CD4-positive, alpha-beta T cell treated with Interferon alpha-2 for 1 hour (primary cell): ENCODE measurements around the gene TNN.
A peak's percentile ranks its signal among the peaks of the same experiment; 100 is the strongest.

Source experiments
- DNase-seq, 2 donors: peaks; one replicate each; pipeline ENCODE4 v3.0.0-alpha.2; 2020 to 2022

TNN gene

DNA sequence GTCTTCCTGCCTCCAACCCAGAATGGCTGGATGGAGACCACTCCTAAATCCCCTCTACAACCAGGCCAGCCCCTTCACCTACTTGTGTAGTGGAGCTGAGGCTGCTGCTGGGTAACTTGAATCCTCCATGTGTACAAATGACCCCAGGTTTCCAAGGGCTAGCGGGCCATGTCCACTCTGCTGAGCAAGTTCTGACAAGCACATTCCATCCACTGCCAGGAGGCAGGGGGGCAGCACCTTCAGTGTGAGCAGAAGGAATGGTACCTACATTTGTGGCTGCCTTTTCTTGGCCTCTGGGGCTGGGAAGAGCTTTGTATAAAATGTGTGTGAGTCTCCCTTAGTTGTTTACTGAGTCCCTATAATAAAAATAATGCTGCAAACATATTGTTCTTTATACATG is 110.4 kb downstream of the TNN start:
- no peak for DNase-seq

DNA sequence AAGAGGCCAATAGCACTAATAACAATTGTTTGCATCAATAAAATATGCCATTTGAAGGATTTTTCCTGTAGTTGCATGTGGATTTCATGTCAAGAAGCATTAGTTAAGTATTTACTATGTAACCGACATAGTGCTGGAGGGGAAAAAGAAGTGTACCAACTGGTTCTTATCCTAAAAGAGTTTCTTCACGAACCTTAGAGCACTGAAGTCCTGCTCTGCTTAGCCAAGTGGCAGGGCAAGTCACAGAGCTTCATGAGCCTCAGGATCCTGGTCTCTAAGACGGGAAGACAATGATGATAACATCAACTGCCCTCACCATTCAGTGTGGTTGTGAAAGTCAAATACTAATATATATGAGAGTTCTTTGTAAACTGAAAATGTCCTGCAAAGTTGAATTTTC is 110.8 kb downstream of the TNN start:
- DNase-seq: no peak

DNA sequence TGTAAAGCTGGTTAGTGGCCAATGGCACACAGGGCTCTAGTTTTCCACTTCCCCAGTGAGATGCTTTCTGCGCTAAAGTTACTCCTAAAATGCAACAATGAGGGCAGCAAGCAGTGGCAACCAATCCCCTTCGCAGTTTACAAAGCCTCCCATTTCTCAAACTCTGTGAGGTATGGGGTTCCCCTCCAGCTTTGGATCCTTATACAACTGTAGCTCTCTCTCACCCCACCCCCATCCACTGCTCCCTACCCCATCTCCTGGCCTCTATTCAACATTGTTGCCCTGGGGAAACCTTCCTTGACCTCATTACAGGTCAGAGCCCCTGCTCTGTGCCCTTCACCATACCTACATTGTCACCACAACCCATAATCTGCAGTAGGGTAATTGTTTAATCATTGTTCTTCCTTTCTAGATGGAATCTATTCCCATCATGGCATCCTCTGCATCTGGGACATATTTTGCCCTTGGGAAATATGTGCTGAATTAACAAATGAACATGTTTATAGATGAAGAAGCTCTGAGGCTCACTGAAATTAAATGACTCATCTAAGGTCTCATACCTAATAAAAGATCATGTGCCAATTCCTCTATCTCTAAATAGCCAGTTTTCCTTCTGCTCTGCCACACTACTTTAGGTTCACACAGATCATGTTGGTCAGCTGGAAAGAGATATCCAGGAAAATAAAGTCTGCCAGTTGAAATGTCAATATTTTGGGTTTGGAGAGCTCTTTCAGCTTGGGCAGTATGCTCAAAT is 112.4 kb downstream of the TNN start:
- no peak for DNase-seq

DNA sequence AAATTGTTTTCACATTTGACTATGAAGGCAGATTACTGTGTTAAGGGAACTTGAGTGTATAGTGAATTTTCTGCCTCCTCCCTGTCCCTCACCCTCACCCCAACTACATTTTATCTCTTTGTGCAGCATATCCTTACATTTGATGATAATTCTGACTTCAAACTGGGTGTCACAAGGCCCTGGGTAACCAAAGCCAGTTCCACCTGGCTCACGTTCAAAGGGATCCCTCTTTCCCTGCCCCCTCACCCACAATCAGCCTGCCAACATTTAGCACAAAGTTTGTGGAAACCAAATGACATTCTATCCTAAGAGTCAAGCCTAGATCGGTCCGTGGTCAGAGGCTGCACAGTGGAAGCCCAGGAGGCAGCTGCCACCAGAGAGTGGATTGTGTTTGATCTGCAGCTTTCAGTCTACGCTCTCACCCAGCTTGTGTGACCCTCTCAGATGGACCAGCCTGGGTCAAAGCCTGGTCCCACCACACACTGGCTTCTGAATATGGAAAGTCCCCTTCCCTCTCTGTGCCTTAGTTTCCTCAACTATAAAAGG is 114.6 kb downstream of the TNN start:
- DNase-seq: no peak

DNA sequence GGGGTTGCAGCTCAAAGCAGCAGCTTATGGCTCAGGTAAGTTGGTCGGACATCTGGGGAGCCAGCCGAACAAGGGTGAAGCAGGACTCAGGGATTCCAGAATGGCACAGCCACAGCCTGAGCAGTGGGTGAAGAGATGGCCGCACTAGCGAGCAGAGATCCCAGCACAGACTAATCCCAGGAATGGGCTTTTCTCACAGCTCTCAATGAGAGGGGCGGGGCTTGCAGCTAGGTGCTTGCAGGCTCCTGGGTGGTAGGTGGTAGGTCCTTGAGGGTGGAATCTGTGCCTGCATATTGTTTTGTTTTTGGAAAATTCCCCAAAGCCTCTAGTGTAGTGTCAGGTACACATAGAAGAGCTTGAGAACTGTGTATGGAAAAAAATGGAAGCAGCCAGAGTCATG is 116.0 kb downstream of the TNN start:
- no peak for DNase-seq

DNA sequence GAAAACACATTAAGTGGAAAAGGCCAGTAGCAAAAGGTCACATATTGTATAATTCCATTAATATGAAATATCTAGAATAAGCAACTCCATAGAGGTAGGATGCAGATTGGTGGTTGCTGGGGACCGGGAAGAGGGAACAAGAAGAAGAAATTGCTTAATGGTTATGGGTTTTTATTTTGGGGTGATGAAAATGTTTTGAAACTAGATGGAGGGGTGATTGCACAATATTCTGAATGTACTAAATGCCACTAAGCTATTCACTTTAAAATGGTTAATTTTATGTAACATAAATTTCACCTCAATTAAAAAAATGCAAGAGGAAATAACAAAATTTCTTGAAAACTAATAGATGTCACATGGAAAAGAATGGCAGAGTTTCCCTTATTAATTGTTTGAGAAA is 118.3 kb downstream of the TNN start:
- DNase-seq: no peak

DNA sequence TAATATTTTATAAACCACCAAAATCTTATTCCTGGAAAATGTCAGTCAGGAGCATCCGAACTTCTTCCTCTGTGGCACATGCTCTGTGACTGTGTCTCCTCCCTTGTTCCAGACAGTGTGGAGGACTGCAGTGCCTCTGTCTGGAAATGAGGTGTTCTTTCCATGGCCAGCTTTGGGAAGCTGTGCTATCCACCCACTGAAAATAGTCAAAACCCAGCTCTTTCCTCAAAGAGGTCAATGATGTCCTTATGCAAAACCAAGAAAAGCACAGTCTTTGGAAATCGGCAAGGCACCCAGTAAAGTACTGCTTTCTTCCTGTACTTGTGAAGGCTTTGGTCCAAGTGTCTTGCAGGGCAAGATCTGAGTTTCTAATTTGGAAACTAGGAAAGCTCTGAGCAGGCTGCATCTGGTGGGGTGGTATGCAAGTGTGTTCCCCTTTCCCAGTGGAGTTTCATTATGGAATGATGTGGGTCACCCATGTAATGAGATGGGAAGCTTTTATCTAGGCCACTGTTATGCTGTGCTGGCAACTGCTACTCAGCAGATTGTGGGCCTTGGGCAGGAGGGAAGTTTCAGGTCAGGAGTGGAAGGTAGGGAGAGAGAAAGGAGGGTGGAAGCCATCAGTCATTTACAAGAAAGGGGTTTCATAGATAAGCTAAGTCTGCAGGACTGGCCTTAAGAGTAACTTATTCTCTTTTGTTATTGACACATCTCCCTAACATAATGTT is 119.0 kb downstream of the TNN start:
- DNase-seq: no peak

DNA sequence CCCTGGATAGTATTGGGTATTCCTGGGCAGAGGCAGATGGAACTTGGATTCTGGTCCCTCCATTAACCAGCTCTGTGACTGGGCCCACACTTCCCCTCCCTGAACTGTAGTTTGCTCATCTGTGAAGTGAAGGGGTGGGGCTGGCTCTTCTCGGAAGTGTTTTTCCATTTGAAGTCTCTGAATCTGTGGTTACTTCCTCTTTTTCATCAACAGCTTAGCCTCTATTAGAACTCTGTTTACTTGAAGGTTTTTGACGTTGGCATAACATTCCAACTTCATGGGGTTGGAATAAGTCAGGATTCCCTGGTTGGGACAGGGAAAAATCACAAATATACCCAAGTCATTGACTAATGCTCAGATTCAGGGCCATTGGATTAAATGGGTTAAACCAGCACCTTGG is 121.3 kb downstream of the TNN start:
- peak; percentile 81 to 83 for DNase-seq

DNA sequence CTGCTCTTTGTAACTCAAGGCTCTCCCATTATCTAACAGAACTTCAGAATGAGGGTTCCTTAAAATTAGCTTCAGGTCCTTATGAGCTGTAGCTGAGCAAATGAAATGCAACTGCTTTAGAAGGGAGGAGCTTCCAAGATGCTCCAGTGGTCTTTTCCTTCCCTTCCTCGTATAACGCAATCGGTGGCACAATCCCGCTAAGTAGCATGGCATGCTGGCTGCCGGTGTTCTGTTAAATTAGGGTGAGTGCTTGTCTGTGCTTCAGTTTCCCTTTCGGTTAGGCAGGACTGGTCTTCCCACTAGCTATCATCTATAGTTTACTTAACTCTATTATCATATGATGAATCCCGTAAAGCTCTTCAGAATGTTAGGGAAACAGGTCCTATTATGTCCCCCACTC is 124.0 kb downstream of the TNN start:
- DNase-seq: peak; percentile 28 to 56

DNA sequence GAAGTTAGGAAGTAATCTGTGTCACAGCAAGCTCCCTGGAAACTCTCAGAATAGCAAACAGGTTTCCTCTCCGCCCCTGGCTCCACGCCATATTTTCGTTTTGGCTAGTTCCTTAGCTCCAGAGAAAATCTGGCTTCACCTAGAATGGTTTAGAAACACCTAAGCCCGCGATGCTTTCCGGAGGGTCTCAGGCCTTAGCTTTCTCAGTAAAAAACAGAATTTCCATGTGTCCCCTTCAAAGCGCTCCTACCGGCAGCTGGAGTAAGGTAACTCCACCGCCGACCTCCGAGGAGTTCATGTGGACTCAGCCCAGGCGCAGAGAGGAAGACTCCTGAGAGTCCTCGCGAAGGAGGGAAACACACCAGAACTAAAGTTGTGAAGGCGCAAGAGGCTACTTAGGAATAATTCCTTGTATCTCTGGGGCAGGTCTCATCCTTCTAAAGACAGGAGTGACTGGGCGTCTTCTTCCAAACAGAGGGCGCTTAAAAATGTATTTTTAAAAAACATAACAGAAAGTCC is 124.5 kb downstream of the TNN start:
- peak in 1 of 2 donors; percentile 45 for DNase-seq

DNA sequence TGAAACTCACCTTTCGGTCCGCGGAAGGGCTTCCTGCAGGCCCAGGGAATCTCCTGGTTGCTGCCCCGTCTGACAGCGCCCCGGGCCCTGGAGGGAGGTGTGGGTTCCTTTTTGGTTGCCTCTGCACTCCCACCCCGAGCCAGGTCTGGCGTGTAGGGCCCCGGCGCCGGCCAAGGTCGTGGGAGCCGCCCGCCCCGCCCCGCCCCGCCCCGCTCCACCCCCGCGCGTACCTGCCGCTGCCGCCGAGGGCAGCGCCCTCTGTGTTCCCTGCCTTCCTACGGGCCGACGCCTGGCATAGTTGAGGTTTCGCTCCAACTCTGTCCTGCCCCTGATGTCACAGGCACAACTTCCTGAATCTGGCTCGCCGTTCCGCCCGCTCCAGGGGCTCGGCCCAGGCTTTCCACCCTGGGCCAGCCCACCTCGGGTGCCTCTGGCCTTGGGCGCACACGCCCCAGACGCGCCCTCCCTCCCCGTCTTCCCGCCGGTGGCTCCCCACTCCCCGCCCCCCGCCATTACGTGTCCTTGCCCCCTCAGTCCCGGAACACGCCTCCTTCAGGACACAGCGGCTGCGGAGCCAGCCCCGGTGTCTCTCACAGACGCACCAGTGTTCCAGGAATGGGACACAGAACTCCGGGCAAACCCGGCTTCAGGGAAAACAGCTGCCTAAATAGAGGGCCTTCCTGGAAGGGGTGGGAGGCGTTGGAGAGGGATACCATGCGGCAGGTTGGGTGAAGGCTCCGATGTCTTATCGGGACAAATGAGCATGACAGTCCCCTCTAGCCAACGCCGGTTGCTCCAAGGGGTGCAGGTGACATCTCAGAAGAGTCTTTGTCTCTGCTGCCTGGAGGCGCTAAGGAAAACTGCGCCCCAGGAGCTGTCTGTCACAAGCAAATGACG is 125.2 kb downstream of the TNN start, which contains the start of gene KIAA0040:
KIAA0040 (minus strand) TSS at position 147 of the 897 bp plus-strand sequence. CDS start 31,763 bp downstream, outside the sequence.
- peak; percentile 50 to 73 for DNase-seq

DNA sequence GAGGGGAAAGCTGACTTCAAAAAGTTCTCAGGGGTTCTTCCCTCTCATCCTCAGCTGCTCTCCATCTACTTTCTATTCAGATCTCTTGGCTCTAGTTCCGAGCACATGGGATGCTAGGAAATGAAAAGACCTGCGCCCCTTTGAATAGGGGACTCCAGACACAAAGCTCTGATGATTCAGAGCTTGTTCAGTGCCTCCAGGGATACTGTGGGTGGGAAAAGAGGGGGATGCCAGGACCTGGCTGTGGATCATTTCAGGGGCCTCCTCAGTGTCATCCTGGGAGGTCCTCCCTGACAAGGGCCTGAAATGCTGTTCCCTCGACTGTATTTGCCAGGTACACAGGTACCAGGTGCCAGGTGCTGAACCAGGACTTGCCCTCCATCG is 125.9 kb downstream of the TNN start:
- DNase-seq: no peak

DNA sequence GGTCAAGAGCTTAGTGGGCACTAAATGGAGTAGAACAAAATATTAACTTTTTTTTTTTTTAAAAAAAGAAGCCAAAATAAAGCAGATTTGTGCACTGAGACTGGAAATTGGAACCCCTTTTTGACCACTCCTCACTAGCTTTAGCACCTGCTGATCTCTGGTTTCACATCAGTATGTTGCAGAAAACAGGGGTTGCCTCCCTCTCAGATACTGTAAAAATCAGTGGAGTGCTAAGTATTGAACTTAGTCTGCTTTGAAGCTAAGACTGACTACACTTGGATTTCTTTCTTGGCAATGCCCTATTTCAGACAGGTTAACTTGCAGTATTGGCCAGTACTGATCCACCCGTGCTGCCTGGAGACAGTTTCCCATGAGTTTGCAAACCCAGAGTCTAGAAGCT is 127.6 kb downstream of the TNN start:
- no peak for DNase-seq

DNA sequence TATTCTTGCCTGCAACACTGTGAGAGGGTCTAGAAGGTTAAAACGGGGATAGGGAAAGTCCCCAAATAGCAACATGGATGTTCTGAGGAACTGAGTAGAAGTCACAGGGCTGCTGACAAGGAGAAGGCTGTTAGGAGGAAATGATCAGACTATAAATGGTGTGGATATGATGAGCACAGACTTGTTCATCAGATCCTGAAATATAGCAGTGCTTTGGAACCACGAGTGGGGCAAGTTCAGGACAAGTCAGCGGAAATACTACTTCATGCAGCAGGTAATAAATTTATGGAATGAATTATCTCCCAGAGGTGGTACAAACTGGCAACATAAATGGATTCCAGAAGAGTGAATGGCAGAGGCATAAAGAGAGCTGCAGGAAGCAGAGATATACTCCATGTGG is 128.2 kb downstream of the TNN start:
- no peak for DNase-seq

DNA sequence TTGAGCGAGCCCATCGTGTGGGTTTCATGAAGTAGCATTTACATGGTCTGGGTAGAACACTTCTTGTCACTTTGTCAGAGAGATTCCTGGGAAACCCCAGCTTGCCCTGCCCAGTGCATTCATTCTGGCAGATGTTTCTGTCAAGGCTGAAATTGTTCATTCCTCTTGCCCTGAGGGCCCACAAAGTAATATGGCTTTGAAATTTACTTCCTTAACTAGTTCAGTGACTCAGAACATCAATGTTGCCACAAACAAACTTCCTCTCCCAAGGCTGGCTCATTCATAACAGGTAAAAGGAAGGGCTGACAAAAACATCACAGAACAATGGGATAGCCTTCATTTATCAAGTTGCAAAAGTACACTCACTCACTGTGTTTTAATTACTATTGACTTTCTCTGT is 129.9 kb downstream of the TNN start:
- DNase-seq: no peak
